ENCODE measurements around the gene C4orf36.

- TF ChIP-seq CTCF (conservative IDR thresholded peaks at IDR 0.05) (no peak), ZFX (IDR thresholded peaks at IDR 0.05) (no peak)
These were observed 48.8 kb upstream of the C4orf36 start for GRCh38 chr4:86940920-86941460.
